OCI-LY1 (cell line): ENCODE measurements around the gene CDADC1.
A peak's percentile ranks its signal among the peaks of the same experiment; 100 is the strongest.

Experiments used
- H2AFZ ChIP-seq: fragments of 200-600 bp; sonication (generic), shearing (Covaris generic); 2 replicates; pipeline ENCODE4 v1.6.0; 2014; ENCODE audit warnings: antibody characterized with exemption, mild to moderate bottlenecking, low read length
- H3F3A ChIP-seq: fragments of 200-600 bp; sonication (generic), shearing (Covaris generic); 2 replicates; pipeline ENCODE4 v1.6.0; 2014; ENCODE audit warnings: mild to moderate bottlenecking, antibody characterized with exemption, low read length, moderate library complexity; ENCODE audit not compliant: insufficient read depth
- H3K27ac ChIP-seq: fragments of 200-600 bp; sonication (generic); 2 replicates; pipeline ENCODE4 v1.5.1; 2014; ENCODE audit warnings: low read length, mixed run types, mild to moderate bottlenecking, low read depth; ENCODE audit not compliant: poor library complexity, severe bottlenecking
- H3K27me3 ChIP-seq: fragments of 200-600 bp; sonication (generic); 2 replicates; pipeline ENCODE4 v1.6.0; 2014; ENCODE audit warnings: antibody characterized with exemption, mild to moderate bottlenecking, low read length, moderate library complexity; ENCODE audit not compliant: insufficient read depth
- H3K36me3 ChIP-seq: fragments of 200-600 bp; sonication (generic); 2 replicates; pipeline ENCODE4 v1.6.1; 2014; ENCODE audit warnings: mild to moderate bottlenecking, antibody characterized with exemption, low read length, moderate library complexity, mixed read lengths; ENCODE audit not compliant: insufficient read depth
- H3K4me1 ChIP-seq: fragments of 200-600 bp; sonication (generic); 2 replicates; pipeline ENCODE4 v1.5.1; 2014; ENCODE audit warnings: mild to moderate bottlenecking, low read length, moderate library complexity; ENCODE audit not compliant: insufficient read depth, severe bottlenecking
- H3K4me2 ChIP-seq: fragments of 200-600 bp; sonication (generic), shearing (Covaris generic); 2 replicates; pipeline ENCODE4 v1.6.1; 2014; ENCODE audit warnings: low read length
- H3K4me3 ChIP-seq: fragments of 200-600 bp; sonication (generic); 2 replicates; pipeline ENCODE4 v1.5.1; 2014; ENCODE audit warnings: low read length, low read depth, mild to moderate bottlenecking, mixed read lengths; ENCODE audit not compliant: poor library complexity, severe bottlenecking
- H3K79me2 ChIP-seq: fragments of 200-600 bp; shearing (Covaris generic); 2 replicates; pipeline ENCODE4 v1.6.1; 2016; ENCODE audit warnings: mixed run types, low read length, mixed read lengths; ENCODE audit not compliant: insufficient read depth
- H3K9ac ChIP-seq: fragments of 200-600 bp; sonication (generic), shearing (Covaris generic); 2 replicates; pipeline ENCODE4 v1.6.1; 2014; ENCODE audit warnings: mild to moderate bottlenecking, low read length, mixed read lengths
- H3K9me2 ChIP-seq: fragments of 200-600 bp; sonication (generic), shearing (Covaris generic); 2 replicates; pipeline ENCODE4 v1.6.1; 2014; ENCODE audit warnings: low read depth, mild to moderate bottlenecking, low read length, mixed read lengths
- H3K9me3 ChIP-seq: fragments of 200-600 bp; shearing (Covaris generic); 2 replicates; pipeline ENCODE4 v1.6.1; 2014; ENCODE audit warnings: low read length, mixed read lengths
- H4K20me1 ChIP-seq: fragments of 200-600 bp; sonication (generic), shearing (Covaris generic); 2 replicates; pipeline ENCODE4 v1.6.0; 2016; ENCODE audit warnings: mild to moderate bottlenecking, low read length; ENCODE audit not compliant: insufficient read depth
- CTCF ChIP-seq: fragments of 200-600 bp; sonication (generic), shearing (Covaris generic); IDR thresholded peaks from 2 replicates; pipeline ENCODE4 v1.5.1; 2017; ENCODE audit warnings: mild to moderate bottlenecking, antibody characterized with exemption, low read length, moderate library complexity, mixed read lengths
- EZH2 ChIP-seq: fragments of 200-600 bp; sonication (generic), shearing (Covaris generic); IDR thresholded peaks from 2 replicates; pipeline ENCODE4 v1.8.0; 2017; ENCODE audit warnings: borderline replicate concordance, mixed run types, mild to moderate bottlenecking, antibody characterized with exemption, low read length, moderate library complexity, mixed read lengths

Gene CDADC1

GRCh38 chr13:49307365-49307764 is 59.6 kb downstream of the CDADC1 start:
- peak overlapping the region; percentile 45 for H3K27ac ChIP-seq
- H3F3A ChIP-seq, result no peaks in the 10 kb centered on the region
- peaks cover 35% of the 10 kb centered on the region for H3K36me3 ChIP-seq
- no peak overlapping the region for H3K4me2 ChIP-seq
- no peaks in the 10 kb centered on the region for H3K9me3 ChIP-seq
- no peak overlapping the region for H3K4me3 ChIP-seq
- no peak overlapping the region for H3K9ac ChIP-seq
- H3K9me2 ChIP-seq, result no peaks in the 10 kb centered on the region
- H3K79me2 ChIP-seq, result no peaks in the 10 kb centered on the region
- H3K4me1 ChIP-seq, result peaks cover 44% of the 10 kb centered on the region
- H2AFZ ChIP-seq, result no peak overlapping the region
- TF ChIP-seq EZH2 (no peak), CTCF (no peak)
- no peaks in the 10 kb centered on the region for H3K27me3 ChIP-seq
- H4K20me1 ChIP-seq, result no peaks in the 10 kb centered on the region

GRCh38 chr13:49308097-49308875 is 60.6 kb downstream of the CDADC1 start:
- Histone ChIP-seq H3K79me2 (no peaks in the 10 kb centered on the region), H3K9ac (no peak overlapping the region), H2AFZ (no peak overlapping the region), H3K27me3 (no peaks in the 10 kb centered on the region), H3K4me1 (peaks cover 35% of the 10 kb centered on the region), H3K27ac (peak overlapping the region; percentile 45), H3K36me3 (peaks cover 35% of the 10 kb centered on the region), H3K4me3 (no peak overlapping the region), H3F3A (no peaks in the 10 kb centered on the region), H3K9me3 (no peaks in the 10 kb centered on the region), H3K4me2 (no peak overlapping the region), H3K9me2 (no peaks in the 10 kb centered on the region), H4K20me1 (no peaks in the 10 kb centered on the region)
- TF ChIP-seq CTCF (no peak), EZH2 (no peak)

DNA sequence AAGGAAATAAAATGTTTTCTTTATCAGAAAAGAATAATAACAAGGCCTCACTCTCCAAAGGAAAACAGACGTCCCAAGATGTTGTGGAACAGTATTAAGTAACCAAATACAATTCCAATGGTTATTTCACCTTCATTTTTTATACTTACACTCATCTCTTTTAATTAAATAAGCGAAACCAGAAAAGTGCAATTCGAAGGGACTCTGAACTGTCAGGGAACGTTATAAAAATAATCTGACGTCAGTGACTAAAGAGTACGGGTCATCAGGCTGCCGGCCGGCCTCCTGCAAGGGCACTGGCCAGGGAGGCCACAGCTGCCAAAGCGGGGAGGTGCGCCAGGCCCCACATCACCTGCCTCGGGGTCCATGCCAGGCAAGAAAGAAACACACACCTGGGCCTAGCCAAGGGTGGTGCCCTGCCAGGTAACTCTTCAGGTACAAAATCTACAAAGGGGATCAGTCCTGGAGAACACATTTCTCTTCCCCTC is 61.2 kb downstream of the CDADC1 start:
- H3K4me2 ChIP-seq, result no peak overlapping the region
- H3K79me2 ChIP-seq, result no peaks in the 10 kb centered on the region
- no peak overlapping the region for H3K9ac ChIP-seq
- no peaks in the 10 kb centered on the region for H3K9me3 ChIP-seq
- no peaks in the 10 kb centered on the region for H3K9me2 ChIP-seq
- no peak overlapping the region for H3K4me3 ChIP-seq
- no peak overlapping the region for H3K27ac ChIP-seq
- H3K36me3 ChIP-seq, result peaks cover 37% of the 10 kb centered on the region
- TF ChIP-seq CTCF, result no peak
- TF ChIP-seq EZH2, result no peak
- H2AFZ ChIP-seq, result no peak overlapping the region
- H3F3A ChIP-seq, result no peaks in the 10 kb centered on the region
- peaks cover 28% of the 10 kb centered on the region for H3K4me1 ChIP-seq
- no peaks in the 10 kb centered on the region for H3K27me3 ChIP-seq
- H4K20me1 ChIP-seq, result no peaks in the 10 kb centered on the region
